Left forelimb (tissue), 1 donor: ENCODE results near the gene UBAP2L.

Experiments used
- DNase-seq: peaks from one replicate; pipeline ENCODE4 v3.0.0-alpha.2; 2018; ENCODE audit warnings: low spot score

UBAP2L gene

GRCh38 chr1:154220071-154220969 is at the start of gene UBAP2L:
Gene UBAP2L, plus strand, starts transcription at chr1:154220955. Its CDS starts 4,169 bp downstream, at chr1:154225124.
- peak; percentile 99 for DNase-seq

GRCh38 chr1:154171223-154171583 is 49.6 kb upstream of the UBAP2L start:
- DNase-seq: no peak

- DNase-seq: no peak
These were observed 48.9 kb upstream of the UBAP2L start for GRCh38 chr1:154171880-154172279.

- no peak for DNase-seq
These were observed 46.1 kb upstream of the UBAP2L start for GRCh38 chr1:154174654-154175053.

- no peak for DNase-seq
These were observed 44.4 kb upstream of the UBAP2L start for GRCh38 chr1:154176337-154176736.

GRCh38 chr1:154178013-154178412 is 42.7 kb upstream of the UBAP2L start:
- DNase-seq: no peak

GRCh38 chr1:154178911-154179811 is 41.6 kb upstream of the UBAP2L start:
- no peak for DNase-seq

- DNase-seq: no peak
These were observed 40.6 kb upstream of the UBAP2L start for GRCh38 chr1:154179946-154180687.

- DNase-seq: no peak
These were observed 38.8 kb upstream of the UBAP2L start for GRCh38 chr1:154181944-154182343.

- peak; percentile 79 for DNase-seq
These were observed 38.3 kb upstream of the UBAP2L start for GRCh38 chr1:154182344-154183045.

GRCh38 chr1:154183046-154183915 is 37.5 kb upstream of the UBAP2L start:
- peak; percentile 99 for DNase-seq

- DNase-seq: no peak
These were observed 34.6 kb upstream of the UBAP2L start for GRCh38 chr1:154186177-154186576.

GRCh38 chr1:154186852-154187501 is 33.8 kb upstream of the UBAP2L start:
- no peak for DNase-seq

GRCh38 chr1:154190550-154190949 is 30.2 kb upstream of the UBAP2L start:
- DNase-seq: no peak

- no peak for DNase-seq
These were observed 28.7 kb upstream of the UBAP2L start, which contains the start of gene TPM3 for GRCh38 chr1:154191990-154192461. Gene TPM3, minus strand, starts transcription at chr1:154192100. Its CDS starts 82 bp downstream, at chr1:154192018.

GRCh38 chr1:154192476-154192875 is 28.3 kb upstream of the UBAP2L start:
- DNase-seq: no peak

GRCh38 chr1:154193821-154194220 is 26.9 kb upstream of the UBAP2L start:
- no peak for DNase-seq

GRCh38 chr1:154198756-154199562 is 21.8 kb upstream of the UBAP2L start:
- DNase-seq: no peak

- DNase-seq: no peak
These were observed 21.2 kb upstream of the UBAP2L start for GRCh38 chr1:154199563-154199879.
